ENCODE measurements around the gene SLC38A2. TPM values are rescaled to one million over a fixed set of nuclear protein-coding genes. Genes with fewer than 3 reads are reported as not detected.

The SLC38A2 gene
- total RNA-seq, 1 experiment from 2014 or later = 424 TPM

DNA sequence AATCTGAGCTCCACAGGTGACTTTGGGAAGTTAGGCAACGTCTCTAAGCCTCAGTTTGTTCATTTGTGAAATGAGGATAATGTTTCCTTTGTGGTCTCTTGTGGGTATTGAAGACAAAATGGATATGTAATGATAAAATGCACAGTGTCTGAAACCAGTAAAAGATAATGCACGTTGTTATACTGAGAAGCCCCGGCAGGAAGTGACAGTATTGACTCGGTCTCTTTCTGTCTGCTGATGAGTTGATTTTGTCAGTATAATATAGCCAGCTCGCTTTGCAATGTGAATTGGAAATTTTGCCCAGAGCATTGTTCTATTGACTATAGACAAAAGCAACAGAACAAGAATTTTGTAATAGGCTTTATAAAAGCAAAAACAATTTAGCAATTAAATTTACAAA lies 54.5 kb downstream of the SLC38A2 start:
- DNase-seq (ENCODE audit: low read depth) = no peak

Other genes starting within 250 kb of the SLC38A2 start
- 65.2 and 75.1 TPM in 2 replicates for gene SLC38A1, start 103.7 kb downstream of the SLC38A2 start, total RNA-seq (2014; rRNA removed; shearing (Covaris generic))

Measured in Daoy (cell line).